A549 (cell line): ENCODE data around the gene SCYGR7. TPM values are rescaled to one million over a fixed set of nuclear protein-coding genes. Genes with fewer than 3 reads are reported as not detected.

Source experiments
- ATAC-seq, 2 experiments: fragments of 200-7000 bp in 1 of 2; fragments of >200 bp in 1 of 2; cut with Nextera tagmentation in 1 of 2; cut with Tn5 transposase in 1 of 2; 3 replicates each; pipeline versions ENCODE4 v1.8.0 to v1.9.1; 2018 to 2020; ENCODE audit warnings: mild to moderate bottlenecking in 1 of 2, moderate library complexity in 1 of 2
- CTCF ChIA-PET: fragments of 300-600 bp; sonication (Branson Sonifier 250); formaldehyde crosslinking; extraction: SDS; loops from one replicate; lab custom pipeline; 2021; ENCODE audit warnings: antibody characterized with exemption, inconsistent platforms; lab: Yijun Ruan, JAX
- POLR2A ChIA-PET: fragments of 350-600 bp; formaldehyde crosslinking; extraction: SDS; loops from one replicate; lab custom pipeline; 2021; ENCODE audit warnings: antibody characterized with exemption, inconsistent platforms; lab: Yijun Ruan, JAX
- DNase-seq, 2 experiments: peaks; one replicate each; pipeline versions ENCODE4 v3.0.0 to v3.0.0-alpha.2; 2011 to 2016; ENCODE audit warnings: low read depth in 1 of 2, low spot score in 1 of 2
- FAIRE-seq: peaks from 2 replicates; lab custom pipeline; 2011; peaks lifted over from hg19 to GRCh38; lab: Jason Lieb, UNC
- H3K27ac ChIP-seq, 2 experiments: fragments of >200 bp; sonication (Bioruptor Twin); formaldehyde crosslinking; 3 replicates each; pipeline ENCODE4 v1.5.1; 2016 to 2017
- H3K4me1 ChIP-seq: fragments of >200 bp; sonication (Bioruptor Twin); formaldehyde crosslinking; 3 replicates; pipeline ENCODE4 v1.6.1; 2016
- H3K4me2 ChIP-seq: fragments of >200 bp; sonication (Bioruptor Twin); formaldehyde crosslinking; 3 replicates; pipeline ENCODE4 v1.6.1; 2016
- H3K4me3 ChIP-seq: fragments of >200 bp; sonication (Bioruptor Twin); formaldehyde crosslinking; 3 replicates; pipeline ENCODE4 v1.5.1; 2016
- H3K9me3 ChIP-seq: fragments of >200 bp; sonication (Bioruptor Twin); formaldehyde crosslinking; 3 replicates; pipeline ENCODE4 v1.6.1; 2016
- CBX8 ChIP-seq: fragments of 200-600 bp; sonication (generic); IDR thresholded peaks from 2 replicates; pipeline ENCODE4 v1.6.1; 2016
- CHD2 ChIP-seq: fragments of 150-350 bp; IDR thresholded peaks from 2 replicates; pipeline ENCODE4 v1.6.1; 2014; ENCODE audit warnings: low read length; ENCODE audit not compliant: partially characterized antibody
- EP300 ChIP-seq, 2 experiments: fragments of >200 bp; sonication (Bioruptor Twin); formaldehyde crosslinking; IDR thresholded peaks; 2 replicates in 1 of 2; 3 replicates in 1 of 2; pipeline ENCODE4 v1.6.1; 2016 to 2017
- FOSL2 ChIP-seq, 2 experiments: fragments of 450-650 bp in 1 of 2; fragments of >200 bp in 1 of 2; sonication (Bioruptor Twin) in 1 of 2; formaldehyde crosslinking; IDR thresholded peaks; 2 replicates each; pipeline versions ENCODE4 v1.5.0 to v1.6.1; 2016 to 2020; ENCODE audit warnings: mild to moderate bottlenecking in 1 of 2, moderate library complexity in 1 of 2
- FOXS1 ChIP-seq: fragments of 250-450 bp; sonication (Bioruptor Pico); IDR thresholded peaks from 2 replicates; pipeline ENCODE4 v1.5.0; 2020; ENCODE audit warnings: mild to moderate bottlenecking, moderate library complexity
- HDAC2 ChIP-seq: fragments of 200-600 bp; sonication (generic); IDR thresholded peaks from 2 replicates; pipeline ENCODE4 v1.6.1; 2016
- HES2 ChIP-seq: fragments of >200 bp; sonication (Bioruptor Twin); formaldehyde crosslinking; IDR thresholded peaks from 2 replicates; pipeline ENCODE4 v1.6.1; 2016
- HOXB13 ChIP-seq: fragments of 250-450 bp; sonication (Bioruptor Pico); IDR thresholded peaks from 2 replicates; pipeline ENCODE4 v1.5.0; 2020; ENCODE audit warnings: low read depth, mild to moderate bottlenecking, moderate library complexity
- JUN ChIP-seq, 2 experiments: fragments of >200 bp; sonication (Bioruptor Twin); formaldehyde crosslinking; IDR thresholded peaks; 2 replicates in 1 of 2; 3 replicates in 1 of 2; pipeline ENCODE4 v1.6.1; 2016 to 2017
- JUNB ChIP-seq: fragments of >200 bp; sonication (Bioruptor Twin); formaldehyde crosslinking; IDR thresholded peaks from 2 replicates; pipeline ENCODE4 v1.6.1; 2016
- KDM1A ChIP-seq: fragments of 200-600 bp; sonication (generic); IDR thresholded peaks from 2 replicates; pipeline ENCODE4 v1.6.1; 2016; ENCODE audit warnings: low read depth, mild to moderate bottlenecking
- MAFK ChIP-seq: fragments of 450-650 bp; IDR thresholded peaks from 2 replicates; pipeline ENCODE4 v1.6.1; 2014; ENCODE audit not compliant: partially characterized antibody
- NFE2L2 ChIP-seq: fragments of 150-350 bp; conservative IDR thresholded peaks from 2 replicates; pipeline ENCODE4 v1.6.1; 2014; ENCODE audit warnings: low read length
- NPAS2 ChIP-seq: fragments of 250-450 bp; sonication (Bioruptor Pico); IDR thresholded peaks from 2 replicates; pipeline ENCODE4 v1.8.0; 2022; ENCODE audit warnings: mild to moderate bottlenecking, moderate library complexity, borderline replicate concordance
- NR3C1 ChIP-seq: fragments of >200 bp; sonication (Bioruptor Twin); formaldehyde crosslinking; IDR thresholded peaks from 3 replicates; pipeline ENCODE4 v1.6.1; 2017
- PHF8 ChIP-seq: fragments of 200-600 bp; sonication (generic); IDR thresholded peaks from 2 replicates; pipeline ENCODE4 v1.6.1; 2016; ENCODE audit warnings: low read depth, mild to moderate bottlenecking, antibody characterized with exemption, moderate library complexity, borderline replicate concordance
- POLR2A ChIP-seq: IDR thresholded peaks from 2 replicates; pipeline ENCODE4 v1.6.1; 2012; ENCODE audit warnings: mild to moderate bottlenecking, low read length
- POLR2AphosphoS2 ChIP-seq: conservative IDR thresholded peaks from 2 replicates; pipeline ENCODE4 v1.6.1; 2012; ENCODE audit warnings: low read length, improper control_type of control experiment, inconsistent platforms
- RARB ChIP-seq: fragments of 250-450 bp; sonication (Bioruptor Pico); IDR thresholded peaks from 2 replicates; pipeline ENCODE4 v1.8.0; 2021; ENCODE audit warnings: mild to moderate bottlenecking, moderate library complexity
- RFX5 ChIP-seq: fragments of 450-650 bp; IDR thresholded peaks from 2 replicates; pipeline ENCODE4 v1.7.1; 2014; ENCODE audit warnings: antibody characterized with exemption, mild to moderate bottlenecking, moderate library complexity
- TFCP2L1 ChIP-seq: fragments of 250-450 bp; sonication (Bioruptor Pico); IDR thresholded peaks from 2 replicates; pipeline ENCODE4 v1.5.0; 2021; ENCODE audit warnings: mild to moderate bottlenecking
- TP53 ChIP-seq: fragments of 250-450 bp; sonication (Bioruptor Pico); IDR thresholded peaks from 2 replicates; pipeline ENCODE4 v1.5.0; 2021; ENCODE audit warnings: mild to moderate bottlenecking, moderate library complexity
- ZFP36 ChIP-seq: fragments of 450-650 bp; IDR thresholded peaks from 2 replicates; pipeline ENCODE4 v1.6.1; 2014; ENCODE audit warnings: borderline replicate concordance; ENCODE audit not compliant: partially characterized antibody
- ZSCAN20 ChIP-seq: fragments of 250-450 bp; sonication (Bioruptor Pico); IDR thresholded peaks from 2 replicates; pipeline ENCODE4 v1.8.0; 2022; ENCODE audit warnings: mild to moderate bottlenecking, moderate library complexity
- WGBS: methylation state at CpG from one replicate; pipeline ENCODE4 v1.1.6; 2017; ENCODE audit errors: missing lambda C conversion rate; 5-methylcytosine and 5-hydroxymethylcytosine counted together
- polyA plus RNA-seq, 4 experiments: library from polyadenylated mRNA; depleted of rRNA in 3 of 4; stranded (reverse); fragments of >200 nt; fragmentation: RNase III in 1 of 4; extraction: RNeasy Plus Mini Kit Qiagen cat#74134 plus additional on column Dnase treatment in 1 of 4; gene quantifications; 2 replicates in 3 of 4; 3 replicates in 1 of 4; pipeline ENCODE4 v1.2.3, GENCODE V29; 2011 to 2017
- TF ChIP-seq, protein P1 (sequence below): fragments of 450-650 bp; IDR thresholded peaks from 2 replicates; pipeline ENCODE4 v1.6.1; 2014; ENCODE audit warnings: antibody characterized with exemption
- TF ChIP-seq, protein P2 (sequence below): fragments of 250-450 bp; sonication (Bioruptor Pico); IDR thresholded peaks from 2 replicates; pipeline ENCODE4 v1.5.0; 2021; ENCODE audit warnings: mild to moderate bottlenecking, moderate library complexity, borderline replicate concordance
- TF ChIP-seq, protein P3 (sequence below): IDR thresholded peaks from 2 replicates; pipeline ENCODE4 v1.6.1; 2012
- TF ChIP-seq, protein P4 (sequence below): fragments of 250-450 bp; sonication (Bioruptor Pico); IDR thresholded peaks from 2 replicates; pipeline ENCODE4 v1.5.0; 2020; ENCODE audit warnings: low read depth, mild to moderate bottlenecking, moderate library complexity

Gene SCYGR7
- polyA plus RNA-seq, 2 of the 4 experiments (the other 2 are of a cell fraction) = not detected

DNA sequence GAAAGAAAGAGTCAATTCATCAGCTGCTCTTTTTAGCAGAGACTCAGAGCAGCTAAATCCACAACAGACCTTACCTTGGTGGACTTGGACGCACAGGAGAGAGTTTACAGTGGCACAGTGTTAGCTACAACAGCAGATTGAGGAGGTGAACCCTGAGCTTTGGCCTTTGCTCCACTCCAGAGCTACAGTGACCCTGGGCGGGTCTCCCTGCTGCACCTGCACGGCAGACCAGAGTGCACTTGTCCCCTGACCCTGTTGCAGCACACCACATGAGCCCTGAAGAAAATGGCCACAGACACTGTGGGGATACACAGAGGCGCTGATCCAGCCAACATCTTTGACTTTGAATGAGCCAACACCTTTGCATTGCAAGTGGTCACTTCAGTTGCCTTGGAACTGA is 21.3 kb upstream of the SCYGR7 start:
- Histone ChIP-seq H3K4me3 (no peak overlapping the region), H3K27ac (no peak overlapping the region), H3K4me2 (no peak overlapping the region), H3K4me1 (peaks cover 19% of the 10 kb centered on the region), H3K9me3 (no peaks in the 10 kb centered on the region)
- TF ChIP-seq, protein P1, sequence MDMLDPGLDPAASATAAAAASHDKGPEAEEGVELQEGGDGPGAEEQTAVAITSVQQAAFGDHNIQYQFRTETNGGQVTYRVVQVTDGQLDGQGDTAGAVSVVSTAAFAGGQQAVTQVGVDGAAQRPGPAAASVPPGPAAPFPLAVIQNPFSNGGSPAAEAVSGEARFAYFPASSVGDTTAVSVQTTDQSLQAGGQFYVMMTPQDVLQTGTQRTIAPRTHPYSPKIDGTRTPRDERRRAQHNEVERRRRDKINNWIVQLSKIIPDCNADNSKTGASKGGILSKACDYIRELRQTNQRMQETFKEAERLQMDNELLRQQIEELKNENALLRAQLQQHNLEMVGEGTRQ = no peak
- no peak for TF ChIP-seq ZSCAN20 (CRISPR knock-in tag)
- no peak for TF ChIP-seq PHF8
- no peak for TF ChIP-seq HDAC2
- TF ChIP-seq POLR2A = no peak
- TF ChIP-seq, protein P2, sequence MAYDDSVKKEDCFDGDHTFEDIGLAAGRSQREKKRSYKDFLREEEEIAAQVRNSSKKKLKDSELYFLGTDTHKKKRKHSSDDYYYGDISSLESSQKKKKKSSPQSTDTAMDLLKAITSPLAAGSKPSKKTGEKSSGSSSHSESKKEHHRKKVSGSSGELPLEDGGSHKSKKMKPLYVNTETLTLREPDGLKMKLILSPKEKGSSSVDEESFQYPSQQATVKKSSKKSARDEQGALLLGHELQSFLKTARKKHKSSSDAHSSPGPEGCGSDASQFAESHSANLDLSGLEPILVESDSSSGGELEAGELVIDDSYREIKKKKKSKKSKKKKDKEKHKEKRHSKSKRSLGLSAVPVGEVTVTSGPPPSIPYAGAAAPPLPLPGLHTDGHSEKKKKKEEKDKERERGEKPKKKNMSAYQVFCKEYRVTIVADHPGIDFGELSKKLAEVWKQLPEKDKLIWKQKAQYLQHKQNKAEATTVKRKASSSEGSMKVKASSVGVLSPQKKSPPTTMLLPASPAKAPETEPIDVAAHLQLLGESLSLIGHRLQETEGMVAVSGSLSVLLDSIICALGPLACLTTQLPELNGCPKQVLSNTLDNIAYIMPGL (CRISPR knock-in tag) = no peak
- TF ChIP-seq HES2 = no peak
- TF ChIP-seq FOSL2 (IDR thresholded peaks at IDR 0.05) = no peak
- TF ChIP-seq FOSL2 (CRISPR knock-in tag; IDR thresholded peaks at IDR 0.05) = no peak
- no peak for TF ChIP-seq POLR2AphosphoS2
- TF ChIP-seq TP53 (CRISPR knock-in tag) = no peak
- TF ChIP-seq, protein P3, sequence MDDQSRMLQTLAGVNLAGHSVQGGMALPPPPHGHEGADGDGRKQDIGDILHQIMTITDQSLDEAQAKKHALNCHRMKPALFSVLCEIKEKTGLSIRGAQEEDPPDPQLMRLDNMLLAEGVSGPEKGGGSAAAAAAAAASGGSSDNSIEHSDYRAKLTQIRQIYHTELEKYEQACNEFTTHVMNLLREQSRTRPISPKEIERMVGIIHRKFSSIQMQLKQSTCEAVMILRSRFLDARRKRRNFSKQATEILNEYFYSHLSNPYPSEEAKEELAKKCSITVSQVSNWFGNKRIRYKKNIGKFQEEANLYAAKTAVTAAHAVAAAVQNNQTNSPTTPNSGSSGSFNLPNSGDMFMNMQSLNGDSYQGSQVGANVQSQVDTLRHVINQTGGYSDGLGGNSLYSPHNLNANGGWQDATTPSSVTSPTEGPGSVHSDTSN = no peak
- TF ChIP-seq NFE2L2 = no peak
- no peak for TF ChIP-seq EP300 (IDR thresholded peaks at IDR 0.05)
- TF ChIP-seq, protein P4, sequence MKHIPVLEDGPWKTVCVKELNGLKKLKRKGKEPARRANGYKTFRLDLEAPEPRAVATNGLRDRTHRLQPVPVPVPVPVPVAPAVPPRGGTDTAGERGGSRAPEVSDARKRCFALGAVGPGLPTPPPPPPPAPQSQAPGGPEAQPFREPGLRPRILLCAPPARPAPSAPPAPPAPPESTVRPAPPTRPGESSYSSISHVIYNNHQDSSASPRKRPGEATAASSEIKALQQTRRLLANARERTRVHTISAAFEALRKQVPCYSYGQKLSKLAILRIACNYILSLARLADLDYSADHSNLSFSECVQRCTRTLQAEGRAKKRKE (CRISPR knock-in tag) = no peak
- TF ChIP-seq JUN (IDR thresholded peaks at IDR 0.05) = no peak
- no peak for TF ChIP-seq RFX5
- TF ChIP-seq CHD2 = no peak
- no peak for ATAC-seq
- no peak for FAIRE-seq
- ChIA-PET CTCF (interaction anchor here (0.9 to 1.0 kb wide), 3 partner anchors 48 to 300 kb away, joined by 3 read pairs; no protein-coding TSS in a partner anchor), POLR2A (no interaction called here)
- DNase-seq = no peak
- 96% methylated on average over 4 of the region's 4 CpGs for WGBS

GRCh38 chr2:227707390-227707789 is 20.7 kb upstream of the SCYGR7 start:
- no peak for FAIRE-seq
- CTCF ChIA-PET = interaction anchor here (1.0 kb wide), 1 partner anchor 50 kb away, joined by 3 read pairs; no protein-coding TSS in a partner anchor
- H3K27ac ChIP-seq = no peak overlapping the region
- WGBS = 86% methylated on average over 6 of the region's 6 CpGs
- TF ChIP-seq NR3C1 (no peak), MAFK (no peak), RFX5 (no peak), FOXS1 (CRISPR knock-in tag) (no peak), JUNB (no peak), CBX8 (no peak), RARB (no peak), NPAS2 (CRISPR knock-in tag) (no peak), KDM1A (no peak), JUN (IDR thresholded peaks at IDR 0.05) (no peak), TFCP2L1 (CRISPR knock-in tag) (no peak), ZFP36 (no peak), HOXB13 (no peak), EP300 (IDR thresholded peaks at IDR 0.05) (no peak), TP53 (CRISPR knock-in tag) (no peak)
- TF ChIP-seq, all 56 proteins: peak for 0
- no peak for DNase-seq
- Histone ChIP-seq H3K4me1 (peaks cover 19% of the 10 kb centered on the region), H3K9me3 (no peaks in the 10 kb centered on the region), H3K4me2 (no peak overlapping the region), H3K4me3 (no peak overlapping the region)
- POLR2A ChIA-PET = no interaction called here
- ATAC-seq = no peak
